Embryonic facial prominence (tissue), 1 donor: ENCODE results near the gene ATP9B.
"Not testable (repeated sequence)": the region's sequence is repeated elsewhere in the genome, so short reads cannot be mapped to it uniquely, and the experiment has no call there.

Source experiments
- DNase-seq: peaks from one replicate; pipeline ENCODE4 v3.0.0-alpha.2; 2016; ENCODE audit errors: extremely low spot score

Gene ATP9B

GRCh38 chr18:79229431-79229830 lies 160.2 kb downstream of the ATP9B start:
- DNase-seq: no peak

GRCh38 chr18:79234438-79234837 lies 165.2 kb downstream of the ATP9B start:
- DNase-seq: no peak

- no peak for DNase-seq
Measured at GRCh38 chr18:79239631-79240030, 170.4 kb downstream of the ATP9B start.

GRCh38 chr18:79241755-79242154 lies 172.6 kb downstream of the ATP9B start:
- DNase-seq: no peak

- DNase-seq: no peak
Measured at GRCh38 chr18:79242246-79242645, 173.1 kb downstream of the ATP9B start.

- DNase-seq: no peak
Measured at GRCh38 chr18:79245517-79246001, 176.4 kb downstream of the ATP9B start.

GRCh38 chr18:79246309-79247108 lies 177.3 kb downstream of the ATP9B start:
- DNase-seq: no peak

GRCh38 chr18:79248495-79249060 lies 179.4 kb downstream of the ATP9B start:
- no peak for DNase-seq

- no peak for DNase-seq
Measured at GRCh38 chr18:79250301-79250981, 181.2 kb downstream of the ATP9B start.

- no peak for DNase-seq
Measured at GRCh38 chr18:79251021-79251420, 181.8 kb downstream of the ATP9B start.

- DNase-seq: no peak
Measured at GRCh38 chr18:79252904-79253633, 183.9 kb downstream of the ATP9B start.

- no peak for DNase-seq
Measured at GRCh38 chr18:79257480-79257879, 188.3 kb downstream of the ATP9B start.

GRCh38 chr18:79258447-79258846 lies 189.3 kb downstream of the ATP9B start:
- no peak for DNase-seq

GRCh38 chr18:79259218-79259617 lies 190.0 kb downstream of the ATP9B start:
- DNase-seq: no peak

GRCh38 chr18:79260023-79260422 lies 190.8 kb downstream of the ATP9B start:
- DNase-seq: no peak

- DNase-seq: no peak
Measured at GRCh38 chr18:79260510-79260909, 191.3 kb downstream of the ATP9B start.

GRCh38 chr18:79265068-79265467 lies 195.9 kb downstream of the ATP9B start:
- DNase-seq: not testable (repeated sequence)

GRCh38 chr18:79271812-79272211 lies 202.6 kb downstream of the ATP9B start:
- DNase-seq: not testable (repeated sequence)

GRCh38 chr18:79272916-79273315 lies 203.7 kb downstream of the ATP9B start:
- no peak for DNase-seq

- no peak for DNase-seq
Measured at GRCh38 chr18:79274823-79275222, 205.6 kb downstream of the ATP9B start.

- no peak for DNase-seq
Measured at GRCh38 chr18:79275461-79275860, 206.3 kb downstream of the ATP9B start.

GRCh38 chr18:79275992-79276391 lies 206.8 kb downstream of the ATP9B start:
- DNase-seq: no peak
